ENCODE measurements around the gene SMC1B. TPM values are rescaled to one million over a fixed set of nuclear protein-coding genes. Genes with fewer than 3 reads are reported as not detected.

SMC1B gene
- total and polyA plus RNA-seq, 2 experiments from 2014 or later, result 0.10 TPM; not detected in 1

GRCh38 chr22:45340323-45340722 lies 73.1 kb downstream of the SMC1B start:
- Mint-ChIP-seq H3K4me3 (no peak overlapping the region), H3K27ac (no peak overlapping the region), H3K27me3 (ENCODE audit: insufficient read depth, low read depth, poor library complexity) (peaks cover 2% of the 10 kb centered on the region), H3K4me1 (no peaks in the 10 kb centered on the region), H3K9me3 (no peaks in the 10 kb centered on the region), H3K36me3 (ENCODE audit: low read depth) (peaks cover 33% of the 10 kb centered on the region)
- no peaks in the 10 kb centered on the region for H3K4me1 ChIP-seq (ENCODE audit: insufficient read depth)
- TF ChIP-seq STAT1 (IDR thresholded peaks at IDR 0.05; ENCODE audit: unreplicated experiment) (no peak), CREB1 (CRISPR knock-in tag; IDR thresholded peaks at IDR 0.05; ENCODE audit: low read depth) (no peak), NANOG (IDR thresholded peaks at IDR 0.05; ENCODE audit: borderline replicate concordance) (no peak), ZNF331 (CRISPR knock-in tag; IDR thresholded peaks at IDR 0.05; ENCODE audit: low read depth) (no peak), JUNB (IDR thresholded peaks at IDR 0.05; ENCODE audit: unreplicated experiment) (no peak), ZNF114 (CRISPR knock-in tag; IDR thresholded peaks at IDR 0.05) (no peak), EZH2 (IDR thresholded peaks at IDR 0.05; ENCODE audit: low read depth, unreplicated experiment) (no peak)
- H4K20me1 ChIP-seq (replicated peaks; ENCODE audit: insufficient read depth), result 0 out of 2 replicates have a peak, but pooled peaks cover 1% of the 10 kb centered on the region
- H3K4me2 ChIP-seq, result no peak overlapping the region
- no peak for ATAC-seq
- H3K79me2 ChIP-seq (replicated peaks; ENCODE audit: insufficient read depth), result no peaks in the 10 kb centered on the region
- no peak overlapping the region for H2AFZ ChIP-seq
- no peaks in the 10 kb centered on the region for H3K27me3 ChIP-seq (ENCODE audit: insufficient read depth)
- H3K9me2 ChIP-seq (ENCODE audit: insufficient read depth), result no peaks in the 10 kb centered on the region
- no peak overlapping the region for H3K27ac ChIP-seq (ENCODE audit: low read depth)
- no peaks in the 10 kb centered on the region for H3F3A ChIP-seq (replicated peaks; ENCODE audit: low read depth)
- DNase-seq (ENCODE audit: low spot score), result no peak
- H3K4me3 ChIP-seq, result no peak overlapping the region
- H3K36me3 ChIP-seq (ENCODE audit: insufficient read depth), result 0 out of 2 replicates have a peak, but pooled peaks cover 15% of the 10 kb centered on the region

GRCh38 chr22:45338795-45339194 lies 74.6 kb downstream of the SMC1B start:
- peaks cover 2% of the 10 kb centered on the region for H3K27me3 Mint-ChIP-seq (ENCODE audit: insufficient read depth, low read depth, poor library complexity)
- Histone ChIP-seq H3K4me2 (no peak overlapping the region), H3K79me2 (replicated peaks; ENCODE audit: insufficient read depth) (no peaks in the 10 kb centered on the region), H3K27me3 (ENCODE audit: insufficient read depth) (no peaks in the 10 kb centered on the region), H3K4me1 (ENCODE audit: insufficient read depth) (no peaks in the 10 kb centered on the region), H3K9me2 (ENCODE audit: insufficient read depth) (no peaks in the 10 kb centered on the region), H3K36me3 (ENCODE audit: insufficient read depth) (0 out of 2 replicates have a peak, but pooled peaks cover 15% of the 10 kb centered on the region), H4K20me1 (replicated peaks; ENCODE audit: insufficient read depth) (peaks cover 3% of the 10 kb centered on the region; the same call in 1 of the 2 replicates), H3K4me3 (no peak overlapping the region), H3K27ac (ENCODE audit: low read depth) (no peak overlapping the region), H2AFZ (no peak overlapping the region), H3F3A (replicated peaks; ENCODE audit: low read depth) (no peaks in the 10 kb centered on the region)
- no peak overlapping the region for H3K4me3 Mint-ChIP-seq
- TF ChIP-seq CREB1 (CRISPR knock-in tag; IDR thresholded peaks at IDR 0.05; ENCODE audit: low read depth) (no peak), CTCF (conservative IDR thresholded peaks at IDR 0.05; ENCODE audit: low read depth in 2 of 2) (0 out of 4 replicates have a peak, but pooled peaks of 1 of the 2 experiments have one; percentile 3), ETS1 (IDR thresholded peaks at IDR 0.05) (no peak)
- no peak for ATAC-seq
- DNase-seq (ENCODE audit: low spot score), result no peak
- H3K4me1 Mint-ChIP-seq, result no peaks in the 10 kb centered on the region
- peaks cover 36% of the 10 kb centered on the region for H3K36me3 Mint-ChIP-seq (ENCODE audit: low read depth)
- no peak overlapping the region for H3K27ac Mint-ChIP-seq
- no peaks in the 10 kb centered on the region for H3K9me3 Mint-ChIP-seq
